ENCODE results near the gene FN1.

DNA sequence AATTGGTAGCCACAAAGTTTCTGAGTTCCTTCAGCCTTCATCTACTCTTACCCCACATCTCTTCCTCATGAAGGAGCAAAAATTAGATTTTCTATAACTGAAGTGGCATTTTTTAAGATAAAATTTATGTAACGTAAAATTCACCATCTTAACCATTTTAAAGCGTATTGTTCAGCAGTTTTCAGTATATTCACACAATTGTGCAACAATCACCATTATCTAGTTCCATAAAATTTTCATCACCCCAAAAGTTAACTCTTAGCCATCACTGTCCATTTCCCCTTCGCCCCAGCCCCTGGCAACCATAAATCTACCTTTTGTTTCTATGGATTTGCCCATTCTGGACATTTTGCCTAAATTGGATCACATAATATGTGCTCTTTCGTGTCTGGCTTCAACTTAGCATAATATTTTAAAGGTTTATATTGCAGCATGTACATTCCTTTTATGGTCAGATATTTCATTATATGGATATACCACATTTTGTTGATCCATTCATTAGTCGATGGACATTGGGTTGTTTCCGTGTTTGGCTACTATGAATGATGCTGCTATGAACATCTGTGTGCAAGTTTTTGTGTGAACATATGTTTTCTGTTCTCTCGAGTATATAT, 79.4 kb downstream of the FN1 start:
- no peak for TF ChIP-seq RXRA (IDR thresholded peaks at IDR 0.05; ENCODE audit: insufficient read depth, low read depth, low read length)
- no peak for TF ChIP-seq EP300 (IDR thresholded peaks at IDR 0.05; ENCODE audit: borderline replicate concordance in 1 of 2, low read depth in 2 of 2, low read length in 2 of 2)
- no peak for TF ChIP-seq MAFK (IDR thresholded peaks at IDR 0.05; ENCODE audit: low read depth, low read length)
- no peak for TF ChIP-seq TEAD4 (IDR thresholded peaks at IDR 0.05; ENCODE audit: low read depth, low read length)
- TF ChIP-seq, protein P1, sequence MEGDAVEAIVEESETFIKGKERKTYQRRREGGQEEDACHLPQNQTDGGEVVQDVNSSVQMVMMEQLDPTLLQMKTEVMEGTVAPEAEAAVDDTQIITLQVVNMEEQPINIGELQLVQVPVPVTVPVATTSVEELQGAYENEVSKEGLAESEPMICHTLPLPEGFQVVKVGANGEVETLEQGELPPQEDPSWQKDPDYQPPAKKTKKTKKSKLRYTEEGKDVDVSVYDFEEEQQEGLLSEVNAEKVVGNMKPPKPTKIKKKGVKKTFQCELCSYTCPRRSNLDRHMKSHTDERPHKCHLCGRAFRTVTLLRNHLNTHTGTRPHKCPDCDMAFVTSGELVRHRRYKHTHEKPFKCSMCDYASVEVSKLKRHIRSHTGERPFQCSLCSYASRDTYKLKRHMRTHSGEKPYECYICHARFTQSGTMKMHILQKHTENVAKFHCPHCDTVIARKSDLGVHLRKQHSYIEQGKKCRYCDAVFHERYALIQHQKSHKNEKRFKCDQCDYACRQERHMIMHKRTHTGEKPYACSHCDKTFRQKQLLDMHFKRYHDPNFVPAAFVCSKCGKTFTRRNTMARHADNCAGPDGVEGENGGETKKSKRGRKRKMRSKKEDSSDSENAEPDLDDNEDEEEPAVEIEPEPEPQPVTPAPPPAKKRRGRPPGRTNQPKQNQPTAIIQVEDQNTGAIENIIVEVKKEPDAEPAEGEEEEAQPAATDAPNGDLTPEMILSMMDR (IDR thresholded peaks at IDR 0.05; ENCODE audit: control extremely low read depth in 1 of 3, insufficient read depth in 1 of 3, low read depth in 1 of 3, low read length in 3 of 3), result no peak
